Activated T-helper 1 cell treated with anti-CD3 and anti-CD28 coated beads, Interleukin-12 subunit alpha, Interleukin-12 subunit beta, Interleukin-2, Interleukin-4 antibody, amounts not matched to agents 30 ng/mL and 10 ng/mL and 1 ng/mL, durations not matched to agents 14 hours and 24 hours and 36 hours (primary cell): ENCODE measurements around the gene UBXN4. TPM values are rescaled to one million over a fixed set of nuclear protein-coding genes. Genes with fewer than 3 reads are reported as not detected.

Experiments
- DNase-seq: peaks from one replicate; pipeline ENCODE4 v3.0.0; 2021; ENCODE audit warnings: low spot score
- H3K27ac Mint-ChIP-seq: one replicate; pipeline ENCODE4 v1.8.0; 2021; ENCODE audit warnings: mild to moderate bottlenecking, mixed read lengths
- H3K27me3 Mint-ChIP-seq: one replicate; pipeline ENCODE4 v1.8.0; 2022; ENCODE audit warnings: mild to moderate bottlenecking, moderate library complexity, mixed read lengths; ENCODE audit not compliant: insufficient read depth
- H3K36me3 Mint-ChIP-seq: one replicate; pipeline ENCODE4 v1.8.0; 2021; ENCODE audit warnings: low read depth, mixed read lengths
- H3K4me1 Mint-ChIP-seq: one replicate; pipeline ENCODE4 v1.8.0; 2021; ENCODE audit warnings: low read depth, mixed read lengths
- H3K4me3 Mint-ChIP-seq: one replicate; pipeline ENCODE4 v1.8.0; 2021; ENCODE audit warnings: mild to moderate bottlenecking, moderate library complexity, mixed read lengths
- H3K9me3 Mint-ChIP-seq: one replicate; pipeline ENCODE4 v1.8.0; 2021; ENCODE audit warnings: mixed read lengths
- intact Hi-C: fragments of 100-400 bp; cut with micrococcal nuclease; formaldehyde crosslinking; loops from one replicate; pipeline ENCODE4 v1.15.1; 2024
- total RNA-seq: library from RNA; stranded (reverse); gene quantifications from 2 replicates; pipeline ENCODE4 v1.2.3, GENCODE V29; 2022

Gene UBXN4
- total RNA-seq, 1 donor from 2014 or later: 121 TPM

GRCh38 chr2:135820003-135820618, 78.5 kb downstream of the UBXN4 start:
- intact Hi-C loops: loop anchor here (1.0 to 5.0 kb wide), 11 partner anchors 21 to 768 kb away; partner anchors contain the start of genes CXCR4, DARS1, MCM6 and R3HDM1
- DNase-seq: peak; percentile 75
- Mint-ChIP-seq H3K4me1 (peaks cover 52% of the 10 kb centered on the region), H3K27ac (peak overlapping the region; percentile 89), H3K4me3 (peak overlapping the region; percentile 80), H3K27me3 (no peaks in the 10 kb centered on the region), H3K36me3 (peaks cover 23% of the 10 kb centered on the region), H3K9me3 (peaks cover 15% of the 10 kb centered on the region)

- peak overlapping the region; percentile 89 for H3K27ac Mint-ChIP-seq
- H3K36me3 Mint-ChIP-seq: peaks cover 23% of the 10 kb centered on the region
- peak overlapping the region; percentile 80 for H3K4me3 Mint-ChIP-seq
- peaks cover 41% of the 10 kb centered on the region for H3K4me1 Mint-ChIP-seq
- DNase-seq: no peak
- H3K9me3 Mint-ChIP-seq: peaks cover 15% of the 10 kb centered on the region
- intact Hi-C loops: loop anchor here (2.0 to 5.0 kb wide), 5 partner anchors 20 to 506 kb away; partner anchors contain the start of genes CXCR4, R3HDM1 and ZRANB3
- no peaks in the 10 kb centered on the region for H3K27me3 Mint-ChIP-seq
Observed at GRCh38 chr2:135821190-135821589, 79.5 kb downstream of the UBXN4 start.

- H3K36me3 Mint-ChIP-seq: peaks cover 23% of the 10 kb centered on the region
- no peak overlapping the region for H3K4me3 Mint-ChIP-seq
- H3K27me3 Mint-ChIP-seq: no peaks in the 10 kb centered on the region
- no peak for DNase-seq
- peaks cover 15% of the 10 kb centered on the region for H3K9me3 Mint-ChIP-seq
- H3K27ac Mint-ChIP-seq: no peak overlapping the region
- intact Hi-C loops: loop anchor here (5.0 kb wide), 3 partner anchors 161 to 504 kb away; partner anchors contain the start of gene CXCR4
- H3K4me1 Mint-ChIP-seq: peaks cover 36% of the 10 kb centered on the region
Observed at GRCh38 chr2:135822855-135823254, 81.2 kb downstream of the UBXN4 start.

GRCh38 chr2:135825131-135825530, 83.5 kb downstream of the UBXN4 start:
- Mint-ChIP-seq H3K27me3 (no peaks in the 10 kb centered on the region), H3K4me1 (peaks cover 22% of the 10 kb centered on the region), H3K4me3 (no peak overlapping the region), H3K36me3 (peaks cover 24% of the 10 kb centered on the region), H3K27ac (no peak overlapping the region), H3K9me3 (peaks cover 15% of the 10 kb centered on the region)
- intact Hi-C loops: no loop called here
- DNase-seq: no peak

GRCh38 chr2:135825550-135826176, 84.0 kb downstream of the UBXN4 start:
- Mint-ChIP-seq H3K36me3 (peaks cover 22% of the 10 kb centered on the region), H3K4me1 (peaks cover 17% of the 10 kb centered on the region), H3K27me3 (no peaks in the 10 kb centered on the region), H3K4me3 (no peak overlapping the region), H3K9me3 (peaks cover 15% of the 10 kb centered on the region), H3K27ac (no peak overlapping the region)
- intact Hi-C loops: no loop called here
- DNase-seq: no peak

GRCh38 chr2:135826544-135826943, 84.9 kb downstream of the UBXN4 start:
- H3K27ac Mint-ChIP-seq: no peak overlapping the region
- no peak for DNase-seq
- H3K4me3 Mint-ChIP-seq: no peak overlapping the region
- intact Hi-C loops: no loop called here
- peaks cover 8% of the 10 kb centered on the region for H3K4me1 Mint-ChIP-seq
- H3K36me3 Mint-ChIP-seq: peaks cover 26% of the 10 kb centered on the region
- H3K9me3 Mint-ChIP-seq: peaks cover 15% of the 10 kb centered on the region
- H3K27me3 Mint-ChIP-seq: no peaks in the 10 kb centered on the region

- Mint-ChIP-seq H3K27ac (no peak overlapping the region), H3K36me3 (peaks cover 6% of the 10 kb centered on the region), H3K4me3 (no peak overlapping the region), H3K9me3 (no peaks in the 10 kb centered on the region), H3K27me3 (no peaks in the 10 kb centered on the region), H3K4me1 (no peaks in the 10 kb centered on the region)
- intact Hi-C loops: no loop called here
- no peak for DNase-seq
Observed at GRCh38 chr2:135829378-135830135, 87.9 kb downstream of the UBXN4 start.

GRCh38 chr2:135831180-135831812, 89.6 kb downstream of the UBXN4 start:
- no peak for DNase-seq
- Mint-ChIP-seq H3K4me3 (no peak overlapping the region), H3K27ac (no peak overlapping the region), H3K4me1 (peaks cover 5% of the 10 kb centered on the region), H3K36me3 (peaks cover 4% of the 10 kb centered on the region), H3K9me3 (no peaks in the 10 kb centered on the region), H3K27me3 (no peaks in the 10 kb centered on the region)
- intact Hi-C loops: no loop called here

- no peak overlapping the region for H3K4me3 Mint-ChIP-seq
- H3K9me3 Mint-ChIP-seq: no peaks in the 10 kb centered on the region
- H3K27ac Mint-ChIP-seq: no peak overlapping the region
- H3K27me3 Mint-ChIP-seq: no peaks in the 10 kb centered on the region
- H3K4me1 Mint-ChIP-seq: peaks cover 5% of the 10 kb centered on the region
- intact Hi-C loops: no loop called here
- H3K36me3 Mint-ChIP-seq: peaks cover 4% of the 10 kb centered on the region
- DNase-seq: no peak
Observed at GRCh38 chr2:135832891-135833290, 91.2 kb downstream of the UBXN4 start.

Other genes with a start within 250 kb of the UBXN4 start
- 5.5 and 6.8 TPM in 2 replicates for gene ZRANB3, start 210.6 kb upstream of the UBXN4 start, total RNA-seq
- 63.0 and 64.0 TPM in 2 replicates for gene R3HDM1, start 210.4 kb upstream of the UBXN4 start, total RNA-seq
- gene LCT, start 95.3 kb downstream of the UBXN4 start, total RNA-seq: 0.41 and 0.42 TPM in 2 replicates
- gene MCM6, start 134.6 kb downstream of the UBXN4 start, total RNA-seq: 176 and 177 TPM in 2 replicates
- gene DARS1, start 243.8 kb downstream of the UBXN4 start, total RNA-seq: 132 and 140 TPM in 2 replicates